ENCODE measurements around the gene COL9A3.

COL9A3 gene

GRCh38 chr20:62822788-62823651 is 6.2 kb downstream of the COL9A3 start:
- no peak for TF ChIP-seq POLR2AphosphoS5 (IDR thresholded peaks at IDR 0.05; ENCODE audit: low read depth, low read length)
- TF ChIP-seq POLR2A (IDR thresholded peaks at IDR 0.05; ENCODE audit: low read depth, low read length), result no peak
- TF ChIP-seq TAF1 (IDR thresholded peaks at IDR 0.05; ENCODE audit: borderline replicate concordance, low read depth, low read length), result no peak
- DNase-seq (ENCODE audit: insufficient read length), result peak; percentile 86
- peak; percentile 80 for FAIRE-seq

- DNase-seq (ENCODE audit: insufficient read length), result no peak
- TF ChIP-seq TAF1 (IDR thresholded peaks at IDR 0.05; ENCODE audit: borderline replicate concordance, low read depth, low read length), result no peak
- no peak for TF ChIP-seq POLR2AphosphoS5 (IDR thresholded peaks at IDR 0.05; ENCODE audit: low read depth, low read length)
- no peak for TF ChIP-seq POLR2A (IDR thresholded peaks at IDR 0.05; ENCODE audit: low read depth, low read length)
- FAIRE-seq, result no peak
These were observed 7.0 kb downstream of the COL9A3 start for GRCh38 chr20:62823688-62824475.

- TF ChIP-seq TAF1 (IDR thresholded peaks at IDR 0.05; ENCODE audit: borderline replicate concordance, low read depth, low read length) (no peak), POLR2A (IDR thresholded peaks at IDR 0.05; ENCODE audit: low read depth, low read length) (no peak), POLR2AphosphoS5 (IDR thresholded peaks at IDR 0.05; ENCODE audit: low read depth, low read length) (no peak)
- DNase-seq (ENCODE audit: insufficient read length) (no peak), FAIRE-seq (no peak)
These were observed 7.9 kb downstream of the COL9A3 start for GRCh38 chr20:62824476-62825332.

- FAIRE-seq (no peak), DNase-seq (ENCODE audit: insufficient read length) (no peak)
- no peak for TF ChIP-seq TAF1 (IDR thresholded peaks at IDR 0.05; ENCODE audit: borderline replicate concordance, low read depth, low read length)
- TF ChIP-seq POLR2A (IDR thresholded peaks at IDR 0.05; ENCODE audit: low read depth, low read length), result no peak
- TF ChIP-seq POLR2AphosphoS5 (IDR thresholded peaks at IDR 0.05; ENCODE audit: low read depth, low read length), result no peak
These were observed 8.6 kb downstream of the COL9A3 start for GRCh38 chr20:62825333-62825985.

DNA sequence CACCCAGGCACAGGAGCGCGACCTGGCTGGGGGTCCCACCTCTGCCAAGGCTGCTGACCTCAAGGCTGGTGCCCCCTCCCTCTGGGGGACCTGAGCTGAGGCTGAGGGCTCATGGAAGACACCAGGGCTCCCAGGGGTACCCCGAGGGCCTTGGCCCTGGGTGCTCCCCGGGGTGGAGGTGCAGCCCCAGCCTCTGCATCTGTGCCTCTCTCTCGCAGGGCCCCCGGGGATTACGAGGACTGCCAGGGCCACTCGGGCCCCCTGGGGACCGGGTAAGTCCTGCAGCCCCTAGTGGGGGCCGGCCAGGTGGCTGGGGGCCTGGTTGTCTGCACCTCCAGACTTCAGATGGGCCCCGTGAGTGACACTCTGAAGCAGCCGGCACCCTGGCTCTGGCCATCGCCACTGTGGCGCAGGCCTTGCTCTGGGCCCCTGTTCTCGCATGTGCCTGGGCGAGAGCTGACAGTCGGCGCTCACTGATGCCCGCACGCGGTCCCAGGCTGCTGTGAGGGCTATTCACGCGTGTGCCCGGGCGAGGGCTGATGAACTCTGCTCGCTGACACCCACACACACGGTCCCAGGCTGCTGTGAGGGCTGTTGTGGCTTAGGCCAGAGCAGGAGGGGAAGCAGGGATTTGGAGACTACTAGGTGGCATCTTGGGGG is 9.3 kb downstream of the COL9A3 start:
- TF ChIP-seq TAF1 (IDR thresholded peaks at IDR 0.05; ENCODE audit: borderline replicate concordance, low read depth, low read length) (no peak), POLR2A (IDR thresholded peaks at IDR 0.05; ENCODE audit: low read depth, low read length) (no peak), POLR2AphosphoS5 (IDR thresholded peaks at IDR 0.05; ENCODE audit: low read depth, low read length) (no peak)
- DNase-seq (ENCODE audit: insufficient read length) (no peak), FAIRE-seq (no peak)

GRCh38 chr20:62826646-62827310 is 9.9 kb downstream of the COL9A3 start:
- DNase-seq (ENCODE audit: insufficient read length), result no peak
- no peak for FAIRE-seq
- TF ChIP-seq POLR2A (IDR thresholded peaks at IDR 0.05; ENCODE audit: low read depth, low read length) (no peak), TAF1 (IDR thresholded peaks at IDR 0.05; ENCODE audit: borderline replicate concordance, low read depth, low read length) (no peak), POLR2AphosphoS5 (IDR thresholded peaks at IDR 0.05; ENCODE audit: low read depth, low read length) (no peak)

- FAIRE-seq (no peak), DNase-seq (ENCODE audit: insufficient read length) (no peak)
- TF ChIP-seq TAF1 (IDR thresholded peaks at IDR 0.05; ENCODE audit: borderline replicate concordance, low read depth, low read length) (no peak), POLR2A (IDR thresholded peaks at IDR 0.05; ENCODE audit: low read depth, low read length) (no peak), POLR2AphosphoS5 (IDR thresholded peaks at IDR 0.05; ENCODE audit: low read depth, low read length) (no peak)
These were observed 10.6 kb downstream of the COL9A3 start for GRCh38 chr20:62827311-62828038.

DNA sequence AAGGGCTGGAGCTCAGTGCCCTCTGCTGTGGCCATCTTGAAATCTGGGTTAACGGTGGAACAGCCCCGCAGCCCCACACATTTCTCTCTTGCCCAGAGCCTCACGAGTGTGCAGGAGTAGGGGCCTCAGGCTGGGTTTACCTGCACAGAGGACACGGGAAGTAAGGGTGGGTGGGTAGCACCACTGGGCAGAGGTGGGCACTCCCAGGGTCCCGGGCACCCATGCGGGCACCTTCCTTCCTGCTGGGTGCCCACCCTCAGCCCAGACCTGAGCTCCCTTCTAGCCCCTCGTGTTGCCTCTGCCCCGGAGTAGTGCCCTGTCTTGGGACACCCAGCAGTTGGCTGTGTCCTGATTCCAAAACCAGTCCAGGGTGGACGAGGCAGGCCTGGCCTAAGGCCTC is 11.2 kb downstream of the COL9A3 start:
- no peak for FAIRE-seq
- no peak for TF ChIP-seq POLR2A (IDR thresholded peaks at IDR 0.05; ENCODE audit: low read depth, low read length)
- no peak for TF ChIP-seq TAF1 (IDR thresholded peaks at IDR 0.05; ENCODE audit: borderline replicate concordance, low read depth, low read length)
- no peak for TF ChIP-seq POLR2AphosphoS5 (IDR thresholded peaks at IDR 0.05; ENCODE audit: low read depth, low read length)
- DNase-seq (ENCODE audit: insufficient read length), result no peak

- FAIRE-seq (no peak), DNase-seq (ENCODE audit: insufficient read length) (no peak)
These were observed 11.8 kb downstream of the COL9A3 start for GRCh38 chr20:62828511-62829230.

More at GRCh38 chr20:62828511-62829230, 11.8 kb downstream of the COL9A3 start:
- no peak for TF ChIP-seq TAF1 (IDR thresholded peaks at IDR 0.05; ENCODE audit: borderline replicate concordance, low read depth, low read length)
- TF ChIP-seq POLR2AphosphoS5 (IDR thresholded peaks at IDR 0.05; ENCODE audit: low read depth, low read length), result no peak
- no peak for TF ChIP-seq POLR2A (IDR thresholded peaks at IDR 0.05; ENCODE audit: low read depth, low read length)

All from GM12892 (cell line).